WTC11 (cell line): ENCODE measurements around the gene SLC9A7. TPM values are rescaled to one million over a fixed set of nuclear protein-coding genes. Genes with fewer than 3 reads are reported as not detected.

Source experiments
- ATAC-seq: fragments of 200-7000 bp; cut with Tn5 transposase; 2 replicates; pipeline ENCODE4 v1.10.0; 2021; ENCODE audit warnings: mild to moderate bottlenecking, moderate library complexity
- CTCF ChIA-PET: fragments of 300-600 bp; sonication (Branson Sonifier 250); formaldehyde crosslinking; loops from one replicate; lab custom pipeline; 2021; ENCODE audit warnings: antibody characterized with exemption; lab: Charles Lee
- POLR2A ChIA-PET: fragments of 350-600 bp; sonication (Branson Sonifier 250); formaldehyde crosslinking; loops from one replicate; lab custom pipeline; 2021; ENCODE audit warnings: antibody characterized with exemption; lab: Charles Lee
- DNase-seq: peaks from one replicate; pipeline ENCODE4 v3.0.0; 2021; ENCODE audit warnings: low spot score
- H3K27ac Mint-ChIP-seq: 2 replicates; pipeline ENCODE4 v1.8.0; 2021; ENCODE audit warnings: mixed read lengths
- H3K27me3 Mint-ChIP-seq: 2 replicates; pipeline ENCODE4 v1.8.0; 2021; ENCODE audit warnings: low read depth, mild to moderate bottlenecking, moderate library complexity, mixed read lengths
- H3K36me3 Mint-ChIP-seq: 2 replicates; pipeline ENCODE4 v1.8.0; 2021; ENCODE audit warnings: mixed read lengths
- H3K4me1 Mint-ChIP-seq: 2 replicates; pipeline ENCODE4 v1.8.0; 2022; ENCODE audit warnings: mixed read lengths
- H3K4me3 Mint-ChIP-seq: 2 replicates; pipeline ENCODE4 v1.8.0; 2021; ENCODE audit warnings: mild to moderate bottlenecking, moderate library complexity, mixed read lengths
- H3K9me3 Mint-ChIP-seq: 2 replicates; pipeline ENCODE4 v1.8.0; 2021; ENCODE audit warnings: mixed read lengths
- ATF1 ChIP-seq: sonication (generic); formaldehyde crosslinking; IDR thresholded peaks from 2 replicates; pipeline ENCODE4 v1.8.1; 2023; ENCODE audit warnings: mild to moderate bottlenecking, moderate library complexity, missing genetic modification reagents
- ATF3 ChIP-seq: sonication (generic); formaldehyde crosslinking; conservative IDR thresholded peaks from 2 replicates; pipeline ENCODE4 v1.8.1; 2022; ENCODE audit warnings: mild to moderate bottlenecking, missing genetic modification reagents
- FOXJ3 ChIP-seq: sonication (generic); formaldehyde crosslinking; IDR thresholded peaks from 2 replicates; pipeline ENCODE4 v1.9.0; 2021; ENCODE audit warnings: missing genetic modification reagents, mild to moderate bottlenecking, borderline replicate concordance
- FOXK1 ChIP-seq: sonication (generic); formaldehyde crosslinking; IDR thresholded peaks from 2 replicates; pipeline ENCODE4 v1.8.0; 2022; ENCODE audit warnings: mild to moderate bottlenecking, moderate library complexity, missing genetic modification reagents
- FOXP1 ChIP-seq: sonication (generic); formaldehyde crosslinking; IDR thresholded peaks from 2 replicates; pipeline ENCODE4 v1.8.0; 2022; ENCODE audit warnings: missing genetic modification reagents, mild to moderate bottlenecking, moderate library complexity, borderline replicate concordance
- GTF2I ChIP-seq: fragments of 250-450 bp; sonication (Bioruptor Pico); conservative IDR thresholded peaks from 2 replicates; pipeline ENCODE4 v1.4.0; 2021; ENCODE audit warnings: mild to moderate bottlenecking
- MXD4 ChIP-seq: fragments of 250-450 bp; sonication (Bioruptor Pico); IDR thresholded peaks from 2 replicates; pipeline ENCODE4 v1.8.0; 2021; ENCODE audit warnings: mild to moderate bottlenecking, moderate library complexity, borderline replicate concordance
- NR2C2 ChIP-seq: sonication (generic); formaldehyde crosslinking; IDR thresholded peaks from 2 replicates; pipeline ENCODE4 v1.8.0; 2022; ENCODE audit warnings: mild to moderate bottlenecking, missing genetic modification reagents
- PRDM15 ChIP-seq: sonication (generic); formaldehyde crosslinking; IDR thresholded peaks from 2 replicates; pipeline ENCODE4 v1.8.0; 2022; ENCODE audit warnings: missing genetic modification reagents
- total RNA-seq: library from RNA; stranded (reverse); gene quantifications from 3 replicates; pipeline ENCODE4 v1.2.3, GENCODE V29; 2021
- TF ChIP-seq, protein P1 (sequence below): sonication (generic); formaldehyde crosslinking; IDR thresholded peaks from 2 replicates; pipeline ENCODE4 v1.8.1; 2022; ENCODE audit warnings: low read depth, mild to moderate bottlenecking, moderate library complexity, missing genetic modification reagents, borderline replicate concordance
- TF ChIP-seq, protein P2 (sequence below): sonication (generic); formaldehyde crosslinking; IDR thresholded peaks from 2 replicates; pipeline ENCODE4 v1.8.1; 2022; ENCODE audit warnings: mild to moderate bottlenecking, moderate library complexity, missing genetic modification reagents
- TF ChIP-seq, protein P3 (sequence below): fragments of 250-450 bp; sonication (Bioruptor Pico); conservative IDR thresholded peaks from 2 replicates; pipeline ENCODE4 v1.9.0; 2021; ENCODE audit warnings: mild to moderate bottlenecking
- TF ChIP-seq, protein P4 (sequence below): sonication (generic); formaldehyde crosslinking; IDR thresholded peaks from 2 replicates; pipeline ENCODE4 v1.8.0; 2023; ENCODE audit warnings: missing genetic modification reagents, mild to moderate bottlenecking, borderline replicate concordance
- TF ChIP-seq, protein P5 (sequence below): sonication (generic); formaldehyde crosslinking; IDR thresholded peaks from 2 replicates; pipeline ENCODE4 v1.8.0; 2023; ENCODE audit warnings: missing genetic modification reagents
- TF ChIP-seq, protein P6 (sequence below): sonication (generic); formaldehyde crosslinking; IDR thresholded peaks from 2 replicates; pipeline ENCODE4 v1.8.0; 2023; ENCODE audit warnings: mild to moderate bottlenecking, missing genetic modification reagents
- TF ChIP-seq, protein P7 (sequence below): sonication (generic); formaldehyde crosslinking; IDR thresholded peaks from 2 replicates; pipeline ENCODE4 v1.8.1; 2023; ENCODE audit warnings: mild to moderate bottlenecking, missing genetic modification reagents, moderate library complexity

Gene SLC9A7
- total RNA-seq, 1 experiment from 2014 or later = 18.0 TPM

- Mint-ChIP-seq H3K27ac (no peak overlapping the region), H3K4me1 (no peaks in the 10 kb centered on the region), H3K36me3 (peaks cover 26% of the 10 kb centered on the region), H3K27me3 (no peaks in the 10 kb centered on the region), H3K4me3 (no peak overlapping the region), H3K9me3 (no peaks in the 10 kb centered on the region)
- ATAC-seq = no peak
- DNase-seq = no peak
- CTCF ChIA-PET = no interaction called here
- no peak for TF ChIP-seq MXD4 (CRISPR knock-in tag)
- TF ChIP-seq, protein P1, sequence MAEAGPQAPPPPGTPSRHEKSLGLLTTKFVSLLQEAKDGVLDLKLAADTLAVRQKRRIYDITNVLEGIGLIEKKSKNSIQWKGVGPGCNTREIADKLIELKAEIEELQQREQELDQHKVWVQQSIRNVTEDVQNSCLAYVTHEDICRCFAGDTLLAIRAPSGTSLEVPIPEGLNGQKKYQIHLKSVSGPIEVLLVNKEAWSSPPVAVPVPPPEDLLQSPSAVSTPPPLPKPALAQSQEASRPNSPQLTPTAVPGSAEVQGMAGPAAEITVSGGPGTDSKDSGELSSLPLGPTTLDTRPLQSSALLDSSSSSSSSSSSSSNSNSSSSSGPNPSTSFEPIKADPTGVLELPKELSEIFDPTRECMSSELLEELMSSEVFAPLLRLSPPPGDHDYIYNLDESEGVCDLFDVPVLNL (CRISPR knock-in tag) = no peak
- POLR2A ChIA-PET = interaction anchor here (0.7 kb wide), 1 partner anchor 209 kb away, joined by 4 read pairs; no protein-coding TSS in a partner anchor
These were observed 124.3 kb downstream of the SLC9A7 start for GRCh38 chrX:46634577-46634976.

GRCh38 chrX:46630141-46630540 lies 128.8 kb downstream of the SLC9A7 start:
- no peak for DNase-seq
- Mint-ChIP-seq H3K4me1 (peaks cover 17% of the 10 kb centered on the region), H3K36me3 (peaks cover 24% of the 10 kb centered on the region), H3K4me3 (no peak overlapping the region), H3K9me3 (no peaks in the 10 kb centered on the region), H3K27me3 (no peaks in the 10 kb centered on the region), H3K27ac (no peak overlapping the region)
- no peak for ATAC-seq
- CTCF ChIA-PET = no interaction called here
- POLR2A ChIA-PET = no interaction called here
- TF ChIP-seq, protein P2, sequence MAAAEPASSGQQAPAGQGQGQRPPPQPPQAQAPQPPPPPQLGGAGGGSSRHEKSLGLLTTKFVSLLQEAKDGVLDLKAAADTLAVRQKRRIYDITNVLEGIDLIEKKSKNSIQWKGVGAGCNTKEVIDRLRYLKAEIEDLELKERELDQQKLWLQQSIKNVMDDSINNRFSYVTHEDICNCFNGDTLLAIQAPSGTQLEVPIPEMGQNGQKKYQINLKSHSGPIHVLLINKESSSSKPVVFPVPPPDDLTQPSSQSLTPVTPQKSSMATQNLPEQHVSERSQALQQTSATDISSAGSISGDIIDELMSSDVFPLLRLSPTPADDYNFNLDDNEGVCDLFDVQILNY (CRISPR knock-in tag) = no peak
- TF ChIP-seq, protein P3, sequence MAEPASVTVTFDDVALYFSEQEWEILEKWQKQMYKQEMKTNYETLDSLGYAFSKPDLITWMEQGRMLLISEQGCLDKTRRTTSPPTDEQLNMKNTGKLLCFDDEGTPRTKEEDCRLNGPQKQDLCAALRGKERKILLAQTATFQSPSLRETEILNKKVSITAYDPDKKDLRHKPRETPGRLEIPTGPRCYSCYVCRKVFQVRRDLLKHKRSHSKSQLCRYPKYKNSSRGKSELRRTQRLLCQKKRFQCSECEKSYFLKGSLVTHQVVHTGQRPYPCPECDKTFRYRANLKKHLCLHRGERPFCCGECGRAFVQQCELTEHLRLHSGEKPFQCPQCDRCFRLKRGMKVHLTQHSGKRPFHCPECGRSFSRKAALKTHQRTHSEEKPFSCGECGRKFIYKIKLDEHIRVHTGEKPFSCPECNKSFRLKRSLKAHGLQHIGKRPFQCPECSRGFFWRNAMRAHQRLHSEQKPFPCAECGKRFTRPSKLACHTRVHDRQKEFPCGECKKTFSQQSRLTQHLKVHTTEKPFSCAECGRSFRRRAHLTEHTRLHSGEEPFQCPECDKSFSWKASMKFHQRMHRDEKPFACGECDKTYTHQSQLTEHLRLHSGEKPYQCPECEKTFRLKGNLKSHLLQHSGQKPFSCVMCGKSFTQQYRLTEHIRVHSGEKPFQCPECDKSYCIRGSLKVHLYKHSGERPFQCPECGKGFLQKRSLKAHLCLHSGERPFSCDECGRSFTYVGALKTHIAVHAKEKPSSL (CRISPR knock-in tag) = no peak
- TF ChIP-seq PRDM15 (no peak), NR2C2 (CRISPR knock-in tag) (no peak), ATF1 (no peak), GTF2I (CRISPR knock-in tag) (no peak), ATF3 (CRISPR knock-in tag) (no peak), FOXK1 (no peak), FOXJ3 (CRISPR knock-in tag) (no peak), FOXP1 (CRISPR knock-in tag) (no peak)
- TF ChIP-seq, protein P4, sequence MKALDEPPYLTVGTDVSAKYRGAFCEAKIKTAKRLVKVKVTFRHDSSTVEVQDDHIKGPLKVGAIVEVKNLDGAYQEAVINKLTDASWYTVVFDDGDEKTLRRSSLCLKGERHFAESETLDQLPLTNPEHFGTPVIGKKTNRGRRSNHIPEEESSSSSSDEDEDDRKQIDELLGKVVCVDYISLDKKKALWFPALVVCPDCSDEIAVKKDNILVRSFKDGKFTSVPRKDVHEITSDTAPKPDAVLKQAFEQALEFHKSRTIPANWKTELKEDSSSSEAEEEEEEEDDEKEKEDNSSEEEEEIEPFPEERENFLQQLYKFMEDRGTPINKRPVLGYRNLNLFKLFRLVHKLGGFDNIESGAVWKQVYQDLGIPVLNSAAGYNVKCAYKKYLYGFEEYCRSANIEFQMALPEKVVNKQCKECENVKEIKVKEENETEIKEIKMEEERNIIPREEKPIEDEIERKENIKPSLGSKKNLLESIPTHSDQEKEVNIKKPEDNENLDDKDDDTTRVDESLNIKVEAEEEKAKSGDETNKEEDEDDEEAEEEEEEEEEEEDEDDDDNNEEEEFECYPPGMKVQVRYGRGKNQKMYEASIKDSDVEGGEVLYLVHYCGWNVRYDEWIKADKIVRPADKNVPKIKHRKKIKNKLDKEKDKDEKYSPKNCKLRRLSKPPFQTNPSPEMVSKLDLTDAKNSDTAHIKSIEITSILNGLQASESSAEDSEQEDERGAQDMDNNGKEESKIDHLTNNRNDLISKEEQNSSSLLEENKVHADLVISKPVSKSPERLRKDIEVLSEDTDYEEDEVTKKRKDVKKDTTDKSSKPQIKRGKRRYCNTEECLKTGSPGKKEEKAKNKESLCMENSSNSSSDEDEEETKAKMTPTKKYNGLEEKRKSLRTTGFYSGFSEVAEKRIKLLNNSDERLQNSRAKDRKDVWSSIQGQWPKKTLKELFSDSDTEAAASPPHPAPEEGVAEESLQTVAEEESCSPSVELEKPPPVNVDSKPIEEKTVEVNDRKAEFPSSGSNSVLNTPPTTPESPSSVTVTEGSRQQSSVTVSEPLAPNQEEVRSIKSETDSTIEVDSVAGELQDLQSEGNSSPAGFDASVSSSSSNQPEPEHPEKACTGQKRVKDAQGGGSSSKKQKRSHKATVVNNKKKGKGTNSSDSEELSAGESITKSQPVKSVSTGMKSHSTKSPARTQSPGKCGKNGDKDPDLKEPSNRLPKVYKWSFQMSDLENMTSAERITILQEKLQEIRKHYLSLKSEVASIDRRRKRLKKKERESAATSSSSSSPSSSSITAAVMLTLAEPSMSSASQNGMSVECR = no peak
- TF ChIP-seq, protein P5, sequence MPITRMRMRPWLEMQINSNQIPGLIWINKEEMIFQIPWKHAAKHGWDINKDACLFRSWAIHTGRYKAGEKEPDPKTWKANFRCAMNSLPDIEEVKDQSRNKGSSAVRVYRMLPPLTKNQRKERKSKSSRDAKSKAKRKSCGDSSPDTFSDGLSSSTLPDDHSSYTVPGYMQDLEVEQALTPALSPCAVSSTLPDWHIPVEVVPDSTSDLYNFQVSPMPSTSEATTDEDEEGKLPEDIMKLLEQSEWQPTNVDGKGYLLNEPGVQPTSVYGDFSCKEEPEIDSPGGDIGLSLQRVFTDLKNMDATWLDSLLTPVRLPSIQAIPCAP (CRISPR knock-in tag) = no peak
- TF ChIP-seq, protein P6, sequence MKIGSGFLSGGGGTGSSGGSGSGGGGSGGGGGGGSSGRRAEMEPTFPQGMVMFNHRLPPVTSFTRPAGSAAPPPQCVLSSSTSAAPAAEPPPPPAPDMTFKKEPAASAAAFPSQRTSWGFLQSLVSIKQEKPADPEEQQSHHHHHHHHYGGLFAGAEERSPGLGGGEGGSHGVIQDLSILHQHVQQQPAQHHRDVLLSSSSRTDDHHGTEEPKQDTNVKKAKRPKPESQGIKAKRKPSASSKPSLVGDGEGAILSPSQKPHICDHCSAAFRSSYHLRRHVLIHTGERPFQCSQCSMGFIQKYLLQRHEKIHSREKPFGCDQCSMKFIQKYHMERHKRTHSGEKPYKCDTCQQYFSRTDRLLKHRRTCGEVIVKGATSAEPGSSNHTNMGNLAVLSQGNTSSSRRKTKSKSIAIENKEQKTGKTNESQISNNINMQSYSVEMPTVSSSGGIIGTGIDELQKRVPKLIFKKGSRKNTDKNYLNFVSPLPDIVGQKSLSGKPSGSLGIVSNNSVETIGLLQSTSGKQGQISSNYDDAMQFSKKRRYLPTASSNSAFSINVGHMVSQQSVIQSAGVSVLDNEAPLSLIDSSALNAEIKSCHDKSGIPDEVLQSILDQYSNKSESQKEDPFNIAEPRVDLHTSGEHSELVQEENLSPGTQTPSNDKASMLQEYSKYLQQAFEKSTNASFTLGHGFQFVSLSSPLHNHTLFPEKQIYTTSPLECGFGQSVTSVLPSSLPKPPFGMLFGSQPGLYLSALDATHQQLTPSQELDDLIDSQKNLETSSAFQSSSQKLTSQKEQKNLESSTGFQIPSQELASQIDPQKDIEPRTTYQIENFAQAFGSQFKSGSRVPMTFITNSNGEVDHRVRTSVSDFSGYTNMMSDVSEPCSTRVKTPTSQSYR (CRISPR knock-in tag) = no peak
- TF ChIP-seq, protein P7, sequence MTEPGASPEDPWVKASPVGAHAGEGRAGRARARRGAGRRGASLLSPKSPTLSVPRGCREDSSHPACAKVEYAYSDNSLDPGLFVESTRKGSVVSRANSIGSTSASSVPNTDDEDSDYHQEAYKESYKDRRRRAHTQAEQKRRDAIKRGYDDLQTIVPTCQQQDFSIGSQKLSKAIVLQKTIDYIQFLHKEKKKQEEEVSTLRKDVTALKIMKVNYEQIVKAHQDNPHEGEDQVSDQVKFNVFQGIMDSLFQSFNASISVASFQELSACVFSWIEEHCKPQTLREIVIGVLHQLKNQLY (CRISPR knock-in tag) = no peak
